ENCODE results near the gene ASMTL.
"Not testable (repeated sequence)": the region's sequence is repeated elsewhere in the genome, so short reads cannot be mapped to it uniquely, and the experiment has no call there.

The ASMTL gene, protein sequence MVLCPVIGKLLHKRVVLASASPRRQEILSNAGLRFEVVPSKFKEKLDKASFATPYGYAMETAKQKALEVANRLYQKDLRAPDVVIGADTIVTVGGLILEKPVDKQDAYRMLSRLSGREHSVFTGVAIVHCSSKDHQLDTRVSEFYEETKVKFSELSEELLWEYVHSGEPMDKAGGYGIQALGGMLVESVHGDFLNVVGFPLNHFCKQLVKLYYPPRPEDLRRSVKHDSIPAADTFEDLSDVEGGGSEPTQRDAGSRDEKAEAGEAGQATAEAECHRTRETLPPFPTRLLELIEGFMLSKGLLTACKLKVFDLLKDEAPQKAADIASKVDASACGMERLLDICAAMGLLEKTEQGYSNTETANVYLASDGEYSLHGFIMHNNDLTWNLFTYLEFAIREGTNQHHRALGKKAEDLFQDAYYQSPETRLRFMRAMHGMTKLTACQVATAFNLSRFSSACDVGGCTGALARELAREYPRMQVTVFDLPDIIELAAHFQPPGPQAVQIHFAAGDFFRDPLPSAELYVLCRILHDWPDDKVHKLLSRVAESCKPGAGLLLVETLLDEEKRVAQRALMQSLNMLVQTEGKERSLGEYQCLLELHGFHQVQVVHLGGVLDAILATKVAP

DNA sequence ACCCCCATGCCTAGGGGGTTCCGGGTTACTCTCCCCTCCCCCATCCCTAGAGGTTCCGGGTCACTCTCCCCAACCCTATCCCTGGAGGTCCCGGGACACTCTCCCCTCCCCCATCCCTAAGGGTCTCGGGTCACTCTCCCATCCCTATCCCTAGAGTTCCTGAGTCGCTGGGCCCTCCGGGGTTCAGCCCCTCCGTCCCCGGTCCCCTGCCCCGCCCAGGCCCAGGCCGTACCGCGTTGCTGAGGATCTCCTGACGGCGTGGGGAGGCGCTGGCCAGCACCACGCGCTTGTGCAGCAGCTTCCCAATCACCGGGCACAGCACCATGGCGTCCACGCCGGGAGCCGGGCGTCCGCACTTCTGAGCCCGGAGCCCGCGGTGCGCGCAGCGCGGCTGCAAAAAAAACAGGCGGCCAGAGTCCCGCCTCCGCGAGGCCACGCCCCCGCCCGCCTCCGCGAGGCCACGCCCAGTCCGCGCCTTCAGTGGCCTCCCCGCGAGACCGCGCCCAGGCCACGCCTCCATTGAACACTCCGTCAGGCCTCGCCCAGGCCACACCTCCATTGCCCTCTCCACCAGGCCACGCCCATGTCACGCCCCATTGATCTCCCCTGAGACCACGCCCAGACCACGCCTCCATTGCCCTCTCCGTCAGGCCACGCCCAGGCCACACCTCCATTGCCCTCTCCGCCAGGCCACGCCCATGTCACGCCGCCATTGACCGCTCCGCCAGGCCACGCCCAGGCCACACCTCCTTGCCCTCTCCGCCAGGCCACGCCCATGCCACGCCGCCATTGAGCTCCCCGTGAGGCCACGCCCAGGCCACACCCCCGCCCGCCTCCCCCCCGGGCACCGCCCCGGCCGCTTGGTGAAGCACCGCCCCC, at the start of gene ASMTL:
Gene ASMTL (minus strand): TSS at position 394 of the 879 bp plus-strand sequence. CDS start 69 bp downstream, at position 325.
- no peak for DNase-seq

DNA sequence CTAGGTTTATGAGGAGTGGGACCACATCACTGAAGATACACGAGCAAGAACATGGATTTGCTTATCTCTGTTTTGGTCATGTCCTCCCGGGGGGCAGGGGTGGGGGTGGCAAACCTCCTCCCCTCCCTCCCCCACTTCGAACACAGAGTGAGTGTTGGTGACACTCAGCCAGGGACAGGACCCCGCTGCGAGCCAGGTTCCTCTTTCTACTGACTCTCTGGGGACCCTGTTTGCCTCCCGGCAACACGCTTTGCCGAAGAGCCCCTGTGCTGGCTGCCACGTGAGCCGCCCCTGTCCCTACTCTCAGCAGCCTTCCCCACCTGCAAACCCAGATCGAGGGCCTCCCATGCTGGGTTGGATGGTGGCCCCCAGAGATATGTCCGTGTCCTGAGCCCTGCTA, 49.5 kb upstream of the ASMTL start:
- no peak for DNase-seq

DNA sequence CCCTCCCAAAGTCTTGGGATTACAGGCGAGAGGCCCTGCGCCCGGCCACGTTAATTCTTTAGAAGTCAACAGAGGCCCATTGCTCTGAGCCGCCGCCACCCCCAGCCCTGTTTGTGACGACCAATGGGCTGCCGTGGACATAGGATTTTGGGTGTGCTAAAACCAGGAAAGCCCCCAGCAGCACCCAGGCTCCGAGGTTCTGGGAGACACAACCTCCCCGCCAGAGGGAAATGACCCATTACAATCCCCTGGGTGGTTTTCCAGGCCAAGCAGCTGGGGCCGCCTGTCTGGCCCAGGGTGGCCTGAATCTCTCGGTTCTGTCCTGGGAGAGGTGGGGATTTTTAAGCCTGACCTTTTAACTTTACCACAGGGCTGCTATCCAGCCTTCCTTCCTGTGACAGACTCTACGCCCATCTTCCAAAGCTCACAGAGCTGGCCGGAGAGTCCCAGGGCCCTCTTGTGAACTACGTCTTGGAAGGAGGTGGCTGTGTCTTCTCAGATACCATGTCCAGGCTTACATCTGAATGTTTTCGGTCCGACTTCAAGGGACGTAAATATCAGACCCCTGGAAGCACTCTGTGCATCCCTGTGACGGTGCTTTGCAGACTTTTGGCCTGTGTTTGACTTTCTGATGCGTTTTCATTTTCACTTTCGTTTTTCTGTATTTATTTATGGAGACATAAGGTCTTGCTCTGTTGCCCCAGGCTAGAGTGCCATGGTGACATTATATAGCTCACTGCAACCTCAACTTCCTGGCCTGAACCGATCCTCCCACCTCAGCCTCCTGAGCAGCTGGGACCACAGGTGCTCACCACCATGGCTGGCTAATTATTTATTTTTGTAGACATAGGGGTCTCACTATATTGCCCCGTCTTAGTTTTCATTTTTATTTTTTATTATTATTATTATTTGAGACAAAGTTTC, 48.3 kb upstream of the ASMTL start:
- no peak for DNase-seq

DNA sequence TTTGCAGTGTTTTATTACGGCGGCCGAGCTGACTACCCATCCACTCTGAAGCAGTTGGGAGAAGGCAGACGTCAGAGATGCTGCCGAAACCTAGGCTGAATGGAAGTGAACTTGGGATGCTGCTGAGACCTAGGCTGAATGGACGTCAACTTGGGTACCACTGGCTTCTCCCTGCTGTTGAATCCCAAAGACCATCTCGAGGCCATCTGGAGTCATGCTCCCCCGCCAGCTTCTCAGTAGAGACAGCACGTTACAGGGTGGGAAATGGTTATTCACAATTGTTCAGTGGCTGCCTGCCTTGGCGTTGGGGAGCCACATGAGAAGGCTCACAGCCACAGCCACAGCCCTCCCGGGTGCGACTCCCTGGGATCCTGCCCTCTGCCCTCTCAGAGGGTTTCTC, 43.4 kb upstream of the ASMTL start:
- DNase-seq = no peak

DNA sequence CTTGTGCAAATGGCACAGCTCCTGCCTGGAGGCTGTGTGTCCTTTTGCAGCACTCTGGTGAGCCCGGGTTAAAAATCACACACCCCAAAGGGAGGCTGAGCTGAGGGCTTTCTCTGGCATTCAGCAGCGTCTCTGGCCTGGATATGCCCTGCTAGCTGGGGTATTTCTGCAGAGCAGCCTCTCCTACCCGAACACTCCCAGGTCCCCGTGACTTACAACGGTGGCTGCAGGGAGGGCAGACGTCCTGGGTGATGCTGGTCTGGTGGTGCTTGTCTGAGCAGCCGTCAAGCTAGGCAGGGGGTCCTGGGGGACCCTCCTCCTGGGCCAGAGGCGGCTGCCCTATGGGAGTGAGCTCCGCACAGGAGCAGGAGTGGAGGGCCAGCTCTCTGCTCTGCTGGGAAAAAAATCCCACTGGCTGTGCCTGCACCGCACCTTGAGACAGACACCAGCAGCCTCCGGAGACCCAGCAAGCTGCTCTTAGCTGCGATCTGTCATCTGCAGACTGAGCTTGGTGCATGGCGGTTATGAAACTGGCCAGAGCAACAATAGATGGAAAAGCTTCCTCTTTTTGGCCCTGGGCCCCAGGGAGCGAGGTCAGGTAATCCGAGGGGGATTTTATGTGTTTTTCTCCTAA, 41.3 kb upstream of the ASMTL start:
- DNase-seq = no peak

DNA sequence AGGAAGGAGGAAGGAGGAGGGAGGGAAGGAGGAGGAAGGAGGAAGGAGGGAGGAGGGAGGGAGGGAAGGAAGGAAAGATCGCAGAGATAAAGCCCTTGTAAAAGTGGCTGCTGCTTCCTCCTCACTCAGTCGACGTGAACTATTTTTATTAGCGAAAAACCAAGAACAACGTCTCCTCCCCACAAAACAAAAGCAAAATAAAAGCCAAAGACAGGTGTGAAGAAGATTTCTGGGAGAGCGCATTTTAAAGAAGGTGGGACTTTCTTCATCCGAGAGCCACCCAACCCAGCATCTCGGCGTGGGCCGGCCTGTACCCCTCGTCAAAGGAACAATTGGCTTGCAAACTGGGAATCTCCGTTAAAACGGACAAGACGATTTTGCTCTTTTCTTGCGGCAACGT, 40.7 kb upstream of the ASMTL start:
- no peak for DNase-seq

DNA sequence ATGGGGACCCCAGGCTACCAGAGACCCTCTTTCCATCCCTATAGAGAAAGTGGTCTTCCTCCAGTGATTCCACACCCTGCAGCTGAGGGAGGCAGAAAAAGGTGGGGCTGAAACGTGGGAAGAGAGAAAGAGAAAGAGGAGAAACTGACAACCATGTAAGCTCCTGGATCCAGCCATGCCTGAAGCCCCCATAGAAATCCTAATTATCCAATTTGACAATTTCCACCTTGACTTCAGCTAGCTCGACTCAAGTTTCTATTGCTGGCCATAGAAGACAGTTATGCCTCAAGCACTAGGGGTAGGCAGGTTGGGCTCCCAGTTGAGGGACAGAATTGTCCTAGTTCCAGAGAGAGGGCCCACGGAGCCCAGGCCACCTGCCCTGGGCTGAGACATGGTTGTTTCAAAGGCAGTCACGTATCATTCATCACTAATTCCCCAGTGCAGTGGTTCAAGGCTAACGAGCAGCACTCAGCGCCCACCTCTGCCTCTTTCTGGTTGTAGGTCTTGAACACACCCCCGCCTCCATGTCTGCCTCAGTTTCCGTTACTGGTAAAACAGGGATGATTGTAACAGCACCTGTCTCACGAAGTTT, 39.8 kb upstream of the ASMTL start:
- DNase-seq = no peak

DNA sequence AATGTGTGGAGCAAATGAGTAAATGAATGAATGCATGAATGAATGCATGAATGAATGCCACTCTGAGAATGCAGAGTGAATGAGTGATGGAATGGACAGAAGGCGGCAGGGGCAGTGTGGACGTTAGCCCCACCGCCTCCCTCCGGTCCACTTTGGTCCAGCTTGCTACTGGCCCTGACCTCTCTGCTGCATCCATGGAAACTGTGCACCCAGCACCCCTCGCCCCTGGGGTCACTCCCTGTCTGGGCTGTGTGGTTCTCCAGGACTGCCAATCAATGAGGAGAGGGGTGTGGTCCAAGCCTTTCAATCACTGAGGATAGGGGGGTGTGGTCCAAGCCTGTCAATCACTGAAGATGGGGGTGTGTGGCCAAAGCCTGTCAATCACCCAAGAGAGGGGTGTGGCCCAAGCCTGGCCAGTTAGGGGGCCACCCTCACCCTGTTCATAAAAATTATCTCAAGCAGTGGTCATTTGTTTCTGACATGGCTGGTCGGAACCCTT, 39.2 kb upstream of the ASMTL start:
- no peak for DNase-seq

DNA sequence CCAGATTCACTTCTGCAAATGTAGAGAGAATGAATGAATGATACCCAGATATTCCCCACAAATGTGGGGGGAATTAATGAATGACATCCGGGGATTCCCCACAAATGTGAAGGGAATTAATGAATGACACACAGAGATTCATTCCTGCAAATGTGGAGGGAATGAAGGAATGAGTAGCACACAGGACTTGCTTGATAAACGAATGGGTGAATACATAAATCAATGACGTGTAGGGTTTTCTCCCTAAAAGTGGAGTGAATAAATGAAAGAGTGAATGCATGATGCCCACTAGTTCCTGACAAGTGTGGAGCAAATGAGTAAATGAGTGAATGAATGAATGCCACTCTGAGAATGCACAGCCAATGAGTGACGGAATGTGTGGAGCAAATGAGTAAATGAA, 38.5 kb upstream of the ASMTL start:
- DNase-seq = not testable (repeated sequence)

DNA sequence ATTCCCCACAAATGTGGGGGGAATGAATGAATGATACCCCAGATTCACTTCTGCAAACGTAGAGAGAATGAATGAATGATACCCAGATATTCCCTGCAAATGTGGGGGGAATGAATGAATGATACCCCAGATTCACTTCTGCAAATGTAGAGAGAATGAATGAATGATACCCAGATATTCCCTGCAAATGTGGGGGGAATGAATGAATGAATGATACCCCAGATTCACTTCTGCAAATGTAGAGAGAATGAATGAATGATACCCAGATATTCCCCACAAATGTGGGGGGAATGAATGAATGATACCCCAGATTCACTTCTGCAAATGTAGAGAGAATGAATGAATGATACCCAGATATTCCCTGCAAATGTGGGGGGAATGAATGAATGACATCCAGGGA, 38.0 kb upstream of the ASMTL start:
- not testable (repeated sequence) for DNase-seq

DNA sequence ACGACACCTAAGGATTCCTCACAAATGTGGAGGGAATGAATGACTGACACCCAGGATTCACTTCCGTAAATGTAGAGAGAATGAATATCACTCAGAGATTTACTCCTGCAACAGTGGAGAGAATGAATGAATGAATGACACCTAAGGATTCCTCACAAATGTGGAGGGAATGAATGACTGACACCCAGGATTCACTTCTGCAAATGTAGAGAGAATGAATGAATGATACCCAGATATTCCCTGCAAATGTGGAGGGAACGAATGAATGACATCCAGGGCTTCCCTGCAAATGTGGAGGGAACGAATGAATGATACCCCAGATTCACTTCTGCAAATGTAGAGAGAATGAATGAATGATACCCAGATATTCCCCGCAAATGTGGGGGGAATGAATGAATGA, 36.6 kb upstream of the ASMTL start:
- DNase-seq = not testable (repeated sequence)

DNA sequence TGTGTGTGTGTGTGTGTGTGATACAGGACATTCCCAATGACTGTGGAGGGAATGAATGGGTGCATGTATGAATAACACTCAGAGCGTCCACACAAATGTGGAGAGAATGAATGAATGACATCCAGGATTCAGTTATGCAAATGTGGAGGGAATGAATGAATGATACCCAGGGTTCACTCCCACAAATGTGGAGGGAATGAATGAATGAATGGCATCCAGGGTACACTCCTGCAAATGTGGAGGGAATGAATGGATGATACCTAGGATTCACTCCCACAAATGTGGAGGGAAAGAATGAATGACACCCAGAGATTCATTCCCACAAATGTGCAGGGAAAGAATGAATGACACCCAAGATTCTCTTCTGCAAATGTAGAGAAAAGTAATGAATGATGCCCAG, 36.0 kb upstream of the ASMTL start:
- DNase-seq = no peak

DNA sequence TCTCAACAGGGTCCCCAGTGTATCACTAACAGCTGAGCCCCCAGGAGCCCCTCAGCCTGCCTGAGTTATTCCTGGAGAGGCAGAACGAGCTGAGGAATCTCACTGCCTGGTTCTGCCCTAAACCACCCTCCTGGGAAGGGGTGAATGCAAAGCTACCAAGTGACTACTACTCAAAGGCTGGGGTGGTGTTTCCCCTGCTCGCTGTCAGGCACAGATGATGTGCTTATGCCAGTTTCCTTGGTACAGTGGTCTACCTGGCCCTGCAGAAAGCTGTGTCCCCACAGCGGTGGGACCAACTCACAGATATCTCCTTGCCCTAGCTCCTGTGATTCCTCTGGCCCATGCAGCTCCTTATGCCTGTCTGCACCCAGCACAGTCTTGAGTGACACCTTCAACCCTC, 35.4 kb upstream of the ASMTL start:
- DNase-seq = no peak

DNA sequence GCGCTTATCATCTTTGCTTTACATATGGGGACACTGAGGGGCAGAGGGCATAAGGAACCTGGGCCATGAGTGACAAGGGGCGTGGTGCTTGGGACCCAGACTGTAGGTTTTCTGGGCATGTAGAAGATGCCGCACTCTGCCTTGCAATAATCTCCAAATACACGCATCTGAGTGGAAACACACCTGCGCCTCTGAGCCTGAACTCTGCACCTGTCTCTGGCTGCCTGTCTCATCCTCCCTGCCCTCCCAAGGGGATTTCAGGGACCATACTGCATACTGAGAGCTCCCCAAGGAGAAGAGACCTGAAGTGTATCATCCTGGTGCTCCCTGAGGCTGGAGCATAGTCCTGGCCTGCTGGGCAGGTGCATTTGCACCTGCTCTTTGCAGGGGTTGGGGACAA, 34.7 kb upstream of the ASMTL start:
- no peak for DNase-seq

DNA sequence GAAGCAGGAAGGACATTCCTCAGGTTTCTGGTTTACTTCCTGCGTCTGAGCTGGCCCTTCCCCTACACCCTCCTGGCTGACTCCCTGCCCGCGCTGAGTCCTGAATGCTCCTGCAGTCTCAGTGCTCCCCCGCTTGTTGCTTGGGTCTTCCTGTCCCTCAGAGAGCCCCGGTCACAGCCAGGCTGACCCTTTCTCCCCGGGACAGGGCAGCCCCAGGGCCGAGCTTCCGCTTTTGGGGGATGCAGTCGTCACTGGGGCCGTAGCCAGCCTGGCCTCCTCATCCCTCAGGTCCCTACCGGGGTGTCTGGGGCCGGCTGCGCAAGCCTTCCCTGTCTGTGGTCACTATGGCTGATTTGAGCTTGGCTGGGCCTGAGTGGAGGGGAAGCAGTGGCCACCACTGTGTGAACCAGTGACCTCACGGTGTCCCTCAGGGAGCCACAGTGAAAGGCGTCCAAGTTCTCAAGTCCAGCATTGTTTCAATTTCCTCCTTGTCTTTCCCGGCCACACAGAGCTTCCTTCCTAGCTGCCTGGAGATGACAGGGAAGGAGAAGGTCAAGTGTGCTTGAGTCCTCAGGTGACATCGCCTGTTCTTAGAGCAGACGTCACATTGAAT, 34.1 kb upstream of the ASMTL start:
- DNase-seq = no peak

DNA sequence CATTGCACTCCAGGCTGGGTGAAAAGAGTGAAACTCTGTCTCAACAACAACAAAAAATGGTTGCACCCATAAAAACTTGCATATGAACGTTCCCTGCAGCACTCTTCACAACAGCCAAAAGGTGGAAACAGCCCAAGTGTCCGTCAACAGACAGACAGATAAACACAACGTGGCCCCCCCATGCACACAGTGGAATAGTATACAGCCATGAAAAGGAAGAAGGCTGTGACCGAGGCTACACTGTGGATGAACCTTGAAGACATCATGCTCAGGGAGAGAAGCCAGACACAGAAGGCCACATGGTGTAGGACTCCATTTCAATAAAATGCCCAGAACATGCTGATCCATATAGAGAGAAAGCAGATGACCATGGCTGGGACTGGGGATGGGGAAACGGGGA, 33.5 kb upstream of the ASMTL start:
- no peak for DNase-seq

DNA sequence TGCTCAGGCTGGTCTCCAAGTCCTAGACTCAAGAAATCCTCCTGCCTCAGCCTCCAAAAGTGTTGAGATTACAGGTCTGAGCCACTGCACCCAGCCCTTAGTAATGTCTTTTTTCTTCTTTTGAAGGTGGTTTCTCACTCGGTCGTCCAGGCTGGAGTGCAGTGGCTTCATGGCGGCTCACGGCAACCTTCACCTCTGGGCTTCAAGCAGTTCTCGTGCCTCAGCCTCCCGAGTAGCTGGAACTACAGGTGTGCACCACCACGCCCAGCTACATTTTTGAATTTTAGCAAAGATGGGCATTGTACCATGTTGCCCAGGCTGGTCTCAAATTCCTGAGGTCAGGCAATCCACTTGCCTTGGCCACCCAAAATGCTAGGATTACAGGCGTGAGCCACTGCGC, 32.3 kb upstream of the ASMTL start:
- DNase-seq = no peak

DNA sequence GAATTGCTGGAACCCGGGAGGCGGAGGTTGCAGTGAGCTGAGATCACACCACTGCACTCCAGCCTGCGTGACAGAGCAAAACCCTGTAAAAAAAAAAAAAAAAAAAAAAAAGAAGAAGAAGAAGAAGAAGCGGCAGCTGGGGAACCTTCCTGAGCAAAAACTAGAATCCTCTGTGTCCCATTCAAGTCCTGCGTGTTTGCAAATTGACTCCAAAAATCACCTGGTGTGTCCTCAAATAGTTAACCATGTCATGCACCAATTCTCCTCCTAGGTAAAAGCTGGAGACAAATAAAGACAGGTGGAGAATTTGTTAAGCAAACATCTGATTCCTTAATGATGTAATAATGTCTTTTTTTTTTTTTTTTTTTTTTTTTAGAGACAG, 31.9 kb upstream of the ASMTL start:
- DNase-seq = no peak

DNA sequence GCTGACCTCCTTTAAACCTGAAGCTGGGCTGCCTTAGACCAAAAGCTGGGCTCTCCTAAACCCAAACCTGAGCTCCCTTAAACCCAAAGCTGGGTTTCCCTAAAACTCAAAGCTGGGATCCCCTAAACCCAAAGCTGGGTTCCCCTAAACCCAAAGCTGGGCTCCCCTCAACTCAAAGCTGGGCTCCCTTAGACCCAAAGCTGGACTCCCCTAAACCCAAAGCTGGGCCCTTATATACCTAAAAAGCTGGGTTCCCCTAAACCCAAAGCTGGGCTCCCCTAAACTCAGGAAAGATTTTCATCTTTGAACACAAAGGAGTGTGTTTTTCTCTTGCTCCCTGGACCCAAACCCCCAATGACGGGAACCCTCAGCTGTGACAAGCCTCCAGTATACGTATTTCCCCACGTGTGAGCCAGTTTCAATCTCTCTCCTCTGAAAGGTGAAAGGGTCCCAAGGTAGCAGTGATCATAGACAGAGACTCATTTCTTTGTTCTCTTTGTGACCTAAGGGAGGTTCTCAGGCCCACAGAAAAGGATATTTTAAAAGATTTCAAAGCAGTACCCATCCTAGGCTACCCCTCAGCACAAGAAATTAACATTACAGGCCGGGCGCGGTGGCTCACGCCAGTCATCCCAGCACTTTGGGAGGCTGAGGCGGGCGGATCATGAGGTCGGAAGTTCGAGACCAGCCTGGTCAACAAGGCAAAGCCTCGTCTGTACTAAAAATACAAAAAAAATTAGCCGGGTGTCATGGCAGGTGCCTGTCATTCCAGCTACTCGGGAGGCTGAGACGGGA, 31.3 kb upstream of the ASMTL start:
- DNase-seq = no peak

DNA sequence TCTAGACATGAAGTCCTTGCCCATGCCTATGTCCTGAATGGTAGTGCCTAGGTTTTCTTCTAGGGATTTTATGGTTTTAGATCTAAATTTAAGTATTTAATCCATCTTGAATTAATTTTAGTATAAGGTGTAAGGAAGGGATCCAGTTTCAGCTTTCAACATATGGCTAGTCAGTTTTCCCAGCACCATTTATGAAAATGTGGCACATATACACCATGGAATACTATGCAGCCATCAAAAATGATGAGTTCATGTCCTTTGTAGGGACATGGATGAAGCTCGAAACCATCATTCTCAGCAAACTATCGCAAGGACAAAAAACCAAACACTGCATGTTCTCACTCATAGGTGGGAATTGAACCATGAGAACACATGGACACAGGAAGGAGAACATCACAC, 29.8 kb upstream of the ASMTL start:
- DNase-seq = not testable (repeated sequence)
